MCF 10A (cell line): ENCODE results near the gene RPL32. TPM values are rescaled to one million over a fixed set of nuclear protein-coding genes. Genes with fewer than 3 reads are reported as not detected.
"Not testable (repeated sequence)": the region's sequence is repeated elsewhere in the genome, so short reads cannot be mapped to it uniquely, and the experiment has no call there.

Source experiments
- BruUV-seq: library from RNA; stranded (reverse); fragments of 400-500 nt; replicated peaks from 2 replicates; lab custom pipeline; 2021; lab: Mats Ljungman, UMichigan
- CTCF ChIA-PET: fragments of 300-600 bp; sonication (Branson Sonifier 250); formaldehyde crosslinking; extraction: SDS; loops from one replicate; lab custom pipeline; 2021; ENCODE audit warnings: antibody characterized with exemption, inconsistent platforms; lab: Yijun Ruan, JAX
- POLR2A ChIA-PET: fragments of 300-600, 350-650 bp; sonication (Branson Sonifier 250); formaldehyde crosslinking; extraction: SDS; loops from one replicate; lab custom pipeline; 2020; ENCODE audit warnings: antibody characterized with exemption, inconsistent platforms; lab: Yijun Ruan, JAX
- DNase-seq: peaks from one replicate; pipeline ENCODE4 v3.0.0-alpha.2; 2018; ENCODE audit not compliant: unreplicated experiment
- H3K27ac Mint-ChIP-seq: one replicate; pipeline ENCODE4 v1.8.0; 2022; ENCODE audit warnings: mild to moderate bottlenecking, low read depth, mixed read lengths; ENCODE audit not compliant: unreplicated experiment
- H3K27me3 Mint-ChIP-seq: one replicate; pipeline ENCODE4 v1.8.0; 2022; ENCODE audit warnings: mixed read lengths; ENCODE audit not compliant: insufficient read depth, unreplicated experiment
- H3K36me3 Mint-ChIP-seq: one replicate; pipeline ENCODE4 v1.8.0; 2022; ENCODE audit warnings: mild to moderate bottlenecking, moderate library complexity, mixed read lengths; ENCODE audit not compliant: insufficient read depth, unreplicated experiment
- H3K4me1 Mint-ChIP-seq: one replicate; pipeline ENCODE4 v1.8.0; 2022; ENCODE audit warnings: mixed read lengths; ENCODE audit not compliant: insufficient read depth, unreplicated experiment
- H3K4me3 Mint-ChIP-seq: one replicate; pipeline ENCODE4 v1.8.0; 2022; ENCODE audit warnings: mild to moderate bottlenecking, moderate library complexity, mixed read lengths; ENCODE audit not compliant: unreplicated experiment
- H3K9me3 Mint-ChIP-seq: one replicate; pipeline ENCODE4 v1.8.0; 2022; ENCODE audit warnings: mixed read lengths; ENCODE audit not compliant: unreplicated experiment
- intact Hi-C: fragments of 100-400 bp; cut with micrococcal nuclease; formaldehyde crosslinking; loops from 2 replicates; pipeline ENCODE4 v1.14.1; 2022
- total RNA-seq: library from RNA; stranded (reverse); gene quantifications from 2 replicates; pipeline ENCODE4 v1.2.3, GENCODE V29; 2022
- TF ChIP-seq, protein P1 (sequence below): fragments of 200-600 bp; IDR thresholded peaks from one replicate; pipeline ENCODE4 v1.8.0; 2022; ENCODE audit warnings: antibody characterized with exemption, mild to moderate bottlenecking; ENCODE audit not compliant: unreplicated experiment

RPL32 gene
- total RNA-seq, 1 experiment from 2014 or later, result 2,288 TPM

DNA sequence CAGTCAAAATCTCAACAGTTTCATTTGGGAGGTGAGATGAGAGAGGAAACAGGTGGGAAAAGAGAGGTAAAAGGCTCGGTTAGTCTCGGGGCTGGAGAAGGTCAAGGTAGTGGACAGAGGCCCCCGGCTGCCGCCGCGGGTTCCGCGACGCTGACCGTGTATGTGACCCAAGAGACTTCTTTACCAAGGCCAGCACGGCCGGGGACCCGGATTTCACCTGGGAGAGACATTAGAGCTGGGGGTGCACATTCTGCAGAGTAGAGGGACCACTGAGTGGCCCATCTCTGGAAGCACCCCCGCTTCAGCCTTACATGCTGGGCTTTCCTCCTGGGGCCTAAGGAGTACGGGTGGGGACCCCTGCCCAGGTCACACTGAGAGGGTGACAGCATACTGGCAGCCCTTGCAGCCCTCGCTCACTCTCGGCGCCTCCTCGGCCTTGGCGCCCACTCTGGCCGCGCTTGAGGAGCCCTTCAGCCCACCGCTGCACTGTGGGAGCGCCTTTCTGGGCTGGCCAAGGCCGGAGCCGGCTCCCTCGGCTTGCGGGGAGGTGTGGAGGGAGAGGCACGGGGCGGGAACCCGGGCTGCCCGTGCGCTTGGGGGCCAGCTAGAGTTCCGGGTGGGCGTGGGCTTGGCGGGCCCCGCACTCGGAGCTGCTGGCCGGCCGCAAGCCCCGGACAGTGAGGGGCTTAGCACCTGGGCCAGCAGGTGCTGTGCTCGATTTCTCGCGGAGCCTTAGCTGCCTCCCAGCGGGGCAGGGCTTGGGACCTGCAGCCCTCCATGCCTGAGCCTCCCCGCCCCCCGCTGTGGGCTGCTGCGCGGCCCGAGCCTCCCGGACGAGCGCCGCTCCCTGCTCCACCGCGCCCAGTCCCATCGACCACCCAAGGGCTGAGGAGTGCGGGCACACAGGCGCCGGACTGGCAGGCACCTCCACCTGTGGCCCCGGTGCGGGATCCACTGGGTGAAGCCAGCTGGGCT, 41.3 kb upstream of the RPL32 start:
- intact Hi-C loops, result no loop called here
- Mint-ChIP-seq H3K36me3 (peaks cover 4% of the 10 kb centered on the region), H3K4me1 (no peaks in the 10 kb centered on the region), H3K4me3 (no peak overlapping the region), H3K9me3 (no peaks in the 10 kb centered on the region), H3K27ac (no peak overlapping the region), H3K27me3 (peaks cover 25% of the 10 kb centered on the region)
- ChIA-PET CTCF (interaction anchor here (0.6 to 1.9 kb wide), 5 partner anchors 9 to 42 kb away, joined by 3 to 9 read pairs (median 4); partner anchors contain the start of gene RPL32), POLR2A (no interaction called here)
- TF ChIP-seq, protein P1, sequence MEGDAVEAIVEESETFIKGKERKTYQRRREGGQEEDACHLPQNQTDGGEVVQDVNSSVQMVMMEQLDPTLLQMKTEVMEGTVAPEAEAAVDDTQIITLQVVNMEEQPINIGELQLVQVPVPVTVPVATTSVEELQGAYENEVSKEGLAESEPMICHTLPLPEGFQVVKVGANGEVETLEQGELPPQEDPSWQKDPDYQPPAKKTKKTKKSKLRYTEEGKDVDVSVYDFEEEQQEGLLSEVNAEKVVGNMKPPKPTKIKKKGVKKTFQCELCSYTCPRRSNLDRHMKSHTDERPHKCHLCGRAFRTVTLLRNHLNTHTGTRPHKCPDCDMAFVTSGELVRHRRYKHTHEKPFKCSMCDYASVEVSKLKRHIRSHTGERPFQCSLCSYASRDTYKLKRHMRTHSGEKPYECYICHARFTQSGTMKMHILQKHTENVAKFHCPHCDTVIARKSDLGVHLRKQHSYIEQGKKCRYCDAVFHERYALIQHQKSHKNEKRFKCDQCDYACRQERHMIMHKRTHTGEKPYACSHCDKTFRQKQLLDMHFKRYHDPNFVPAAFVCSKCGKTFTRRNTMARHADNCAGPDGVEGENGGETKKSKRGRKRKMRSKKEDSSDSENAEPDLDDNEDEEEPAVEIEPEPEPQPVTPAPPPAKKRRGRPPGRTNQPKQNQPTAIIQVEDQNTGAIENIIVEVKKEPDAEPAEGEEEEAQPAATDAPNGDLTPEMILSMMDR, result no peak
- DNase-seq, result no peak
- BruUV-seq, result no TSS peak

DNA sequence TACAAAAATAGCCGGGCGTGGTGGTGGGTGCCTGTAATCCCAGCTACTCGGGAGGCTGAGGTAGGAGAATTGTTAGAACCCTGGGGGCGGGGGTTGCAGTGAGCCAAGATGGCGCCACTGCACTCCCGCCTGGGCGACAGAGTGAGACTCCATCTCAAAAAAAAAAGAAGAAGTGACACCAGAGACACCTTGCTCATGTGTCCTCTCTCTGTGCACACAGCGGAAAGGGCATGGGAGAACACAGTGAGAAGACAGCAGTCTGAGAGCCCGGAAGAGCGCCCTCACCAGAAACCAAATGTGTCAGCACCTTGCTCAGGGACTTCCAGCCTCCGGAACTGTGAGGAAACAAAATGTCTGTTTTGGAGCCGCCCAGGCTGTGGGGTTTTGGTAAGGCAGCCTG, 40.5 kb upstream of the RPL32 start:
- CTCF ChIA-PET, result interaction anchor here (1.9 kb wide), 1 partner anchor 10 kb away, joined by 9 read pairs; no protein-coding TSS in a partner anchor
- BruUV-seq, intact Hi-C loops, H3K36me3 Mint-ChIP-seq, H3K9me3 Mint-ChIP-seq, H3K4me3 Mint-ChIP-seq, H3K4me1 Mint-ChIP-seq, DNase-seq, POLR2A ChIA-PET, H3K27ac Mint-ChIP-seq: not testable (repeated sequence)
- peaks cover 18% of the 10 kb centered on the region for H3K27me3 Mint-ChIP-seq

DNA sequence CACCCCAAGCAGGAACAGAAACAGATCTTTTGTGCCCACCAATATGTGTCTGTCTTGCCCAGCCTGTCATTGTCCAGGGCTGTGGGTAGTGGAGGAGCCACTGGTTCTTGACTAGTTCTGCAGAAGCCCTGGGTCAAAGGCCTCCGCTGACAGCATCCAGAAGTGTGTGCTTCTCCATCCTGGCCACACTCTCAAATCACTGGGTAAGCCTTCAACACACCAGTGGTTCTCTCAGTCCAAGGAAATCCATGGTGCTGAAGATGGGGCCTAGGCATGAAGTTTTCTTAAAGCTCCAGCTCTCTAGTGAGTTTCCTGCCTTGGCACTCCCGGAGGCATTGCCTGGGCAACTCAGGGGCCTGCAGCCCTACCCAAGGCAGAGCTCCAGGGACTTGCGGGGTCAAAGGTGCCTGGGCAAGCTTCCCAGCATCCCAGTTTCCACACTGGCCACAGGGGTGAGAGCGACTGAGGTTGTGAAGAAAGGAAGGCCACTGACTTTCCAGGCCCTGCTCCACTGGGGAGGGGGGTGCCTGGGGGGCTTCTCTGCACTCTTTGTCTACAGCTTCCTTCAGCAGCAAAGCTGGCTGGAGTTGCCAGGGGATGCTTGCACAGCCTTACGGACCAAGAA, 37.9 kb upstream of the RPL32 start:
- DNase-seq, result no peak
- Mint-ChIP-seq H3K4me1 (no peaks in the 10 kb centered on the region), H3K27me3 (peaks cover under 1% of the 10 kb centered on the region), H3K4me3 (no peak overlapping the region), H3K27ac (no peak overlapping the region), H3K9me3 (no peaks in the 10 kb centered on the region), H3K36me3 (peaks cover 4% of the 10 kb centered on the region)
- BruUV-seq, result no TSS peak
- CTCF ChIA-PET, result interaction anchor here (1.1 to 1.5 kb wide), 2 partner anchors 11 to 13 kb away, joined by 4 read pairs; no protein-coding TSS in a partner anchor
- TF ChIP-seq, protein P1, result no peak
- intact Hi-C loops, result no loop called here
- POLR2A ChIA-PET, result interaction anchor here (0.7 to 1.0 kb wide), 2 partner anchors 20 to 32 kb away, joined by 3 read pairs; no protein-coding TSS in a partner anchor

DNA sequence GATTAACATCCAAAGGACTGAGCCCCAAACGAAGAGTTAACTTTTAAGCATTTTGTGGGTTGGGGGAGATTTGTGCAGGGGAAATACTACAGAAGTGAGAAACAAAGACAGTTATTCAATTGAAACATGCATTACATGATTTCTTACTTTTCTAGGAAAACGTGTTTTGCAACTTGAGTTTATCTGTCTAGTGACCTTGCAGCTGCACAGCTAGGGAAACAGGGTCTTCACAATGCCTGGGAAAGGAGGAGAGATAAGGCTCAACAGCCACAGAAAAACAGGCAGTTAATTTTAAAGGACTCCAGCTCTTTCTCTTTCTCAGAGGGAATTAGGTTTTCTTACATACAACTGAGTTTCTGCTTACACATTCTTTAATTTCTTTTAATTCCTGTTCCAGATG, 37.4 kb upstream of the RPL32 start:
- H3K4me3 Mint-ChIP-seq, intact Hi-C loops, H3K9me3 Mint-ChIP-seq, BruUV-seq, H3K27ac Mint-ChIP-seq, H3K4me1 Mint-ChIP-seq, H3K27me3 Mint-ChIP-seq, H3K36me3 Mint-ChIP-seq, DNase-seq: not testable (repeated sequence)
- ChIA-PET CTCF (interaction anchor here (1.1 kb wide), 1 partner anchor 11 kb away, joined by 4 read pairs; no protein-coding TSS in a partner anchor), POLR2A (interaction anchor here (0.7 to 1.0 kb wide), 2 partner anchors 20 to 33 kb away, joined by 3 read pairs; no protein-coding TSS in a partner anchor)
